ENCODE measurements around the gene ENPEP. TPM values are rescaled to one million over a fixed set of nuclear protein-coding genes. Genes with fewer than 3 reads are reported as not detected.

ENPEP gene
- total and polyA plus RNA-seq, 11 donors: 1.3 to 9.3 (median 4.2) TPM

DNA sequence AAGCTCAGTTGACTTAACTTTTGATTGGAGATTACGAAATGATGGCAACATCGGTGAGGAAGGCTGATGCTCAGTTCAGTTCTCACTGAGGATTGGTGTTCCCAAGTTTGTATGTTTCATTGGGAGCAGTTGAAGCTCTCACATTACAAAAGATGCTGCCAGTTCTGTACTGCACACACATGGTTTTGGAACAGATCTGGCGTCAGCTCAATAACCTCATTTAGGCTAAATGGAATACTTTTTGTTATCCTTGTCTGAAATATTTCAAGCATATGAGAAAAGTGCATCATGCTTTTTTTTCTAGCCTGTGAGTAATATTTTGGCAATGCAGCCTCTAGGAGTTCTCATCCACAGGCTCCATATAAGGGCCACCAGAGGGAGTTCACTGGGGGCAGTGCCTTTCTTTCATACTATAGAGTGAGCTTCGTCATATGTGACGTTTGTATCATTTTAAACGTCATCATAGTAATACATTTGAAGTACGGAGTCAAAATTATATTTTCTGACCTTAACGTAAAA, 4.1 kb downstream of the ENPEP start:
- peak overlapping the region in 10 of 12 donors; percentile 1 to 66 (median 22) for H3K27ac ChIP-seq
- WGBS, 4 donors: 57 to 71% (median 63%) methylated on average over 8 of the region's 8 CpGs
- H3K4me1 ChIP-seq: peaks cover 0 to 8% (median 1%) of the 10 kb centered on the region in 12 donors
- DNase-seq: peak in 2 of 5 donors; percentile 7 to 17
- H3K9me3 ChIP-seq: no peaks in the 10 kb centered on the region
- peak in 3 of 4 donors; percentile 32 to 56 (median 52) for ATAC-seq
- no peak for TF ChIP-seq POLR2A (IDR thresholded peaks at IDR 0.05)
- TF ChIP-seq, protein P1, sequence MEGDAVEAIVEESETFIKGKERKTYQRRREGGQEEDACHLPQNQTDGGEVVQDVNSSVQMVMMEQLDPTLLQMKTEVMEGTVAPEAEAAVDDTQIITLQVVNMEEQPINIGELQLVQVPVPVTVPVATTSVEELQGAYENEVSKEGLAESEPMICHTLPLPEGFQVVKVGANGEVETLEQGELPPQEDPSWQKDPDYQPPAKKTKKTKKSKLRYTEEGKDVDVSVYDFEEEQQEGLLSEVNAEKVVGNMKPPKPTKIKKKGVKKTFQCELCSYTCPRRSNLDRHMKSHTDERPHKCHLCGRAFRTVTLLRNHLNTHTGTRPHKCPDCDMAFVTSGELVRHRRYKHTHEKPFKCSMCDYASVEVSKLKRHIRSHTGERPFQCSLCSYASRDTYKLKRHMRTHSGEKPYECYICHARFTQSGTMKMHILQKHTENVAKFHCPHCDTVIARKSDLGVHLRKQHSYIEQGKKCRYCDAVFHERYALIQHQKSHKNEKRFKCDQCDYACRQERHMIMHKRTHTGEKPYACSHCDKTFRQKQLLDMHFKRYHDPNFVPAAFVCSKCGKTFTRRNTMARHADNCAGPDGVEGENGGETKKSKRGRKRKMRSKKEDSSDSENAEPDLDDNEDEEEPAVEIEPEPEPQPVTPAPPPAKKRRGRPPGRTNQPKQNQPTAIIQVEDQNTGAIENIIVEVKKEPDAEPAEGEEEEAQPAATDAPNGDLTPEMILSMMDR (IDR thresholded peaks at IDR 0.05): peak in 4 of 12 donors; percentile 8 to 32 (median 24)
- H3K27me3 ChIP-seq: no peaks in the 10 kb centered on the region
- intact Hi-C loops (cut with DNase I): loop anchor here in 1 of 10 donors (10.0 kb wide), 1 partner anchor 115 kb away; no protein-coding TSS in a partner anchor
- no peaks in the 10 kb centered on the region for H3K36me3 ChIP-seq
- peak overlapping the region in 6 of 12 donors; percentile 2 to 61 (median 24) for H3K4me3 ChIP-seq

DNA sequence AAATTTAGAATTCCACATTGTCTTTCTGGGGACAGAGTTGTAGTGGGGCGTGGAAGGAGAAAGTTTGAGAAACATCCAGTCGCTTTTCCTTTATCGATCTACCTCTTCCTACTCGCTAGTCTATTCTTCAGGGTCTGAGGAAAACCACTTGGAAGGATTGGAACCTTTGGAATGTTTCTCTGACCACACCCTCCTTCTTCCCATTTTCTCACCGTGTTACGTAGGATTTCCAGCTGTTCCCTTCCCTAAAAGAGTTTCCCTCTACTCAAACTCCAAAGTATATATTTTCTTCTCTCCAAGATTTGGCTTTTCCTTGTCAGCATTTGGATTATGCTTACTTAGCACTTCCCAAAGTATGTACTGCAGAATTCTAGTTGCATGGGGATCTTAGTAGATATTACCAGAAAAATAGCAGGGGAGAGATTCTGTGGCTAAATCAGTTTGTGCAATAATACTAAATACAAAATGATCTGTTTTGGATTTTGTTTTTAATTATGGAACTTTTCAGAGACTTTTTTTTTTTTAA, 4.9 kb downstream of the ENPEP start:
- no peaks in the 10 kb centered on the region for H3K27me3 ChIP-seq
- no peaks in the 10 kb centered on the region for H3K36me3 ChIP-seq
- H3K4me1 ChIP-seq: peaks cover 0 to 15% (median under 1%) of the 10 kb centered on the region in 12 donors
- no peak for ATAC-seq
- DNase-seq: no peak
- intact Hi-C loops (cut with DNase I): loop anchor here in 1 of 10 donors (10.0 kb wide), 1 partner anchor 116 kb away; no protein-coding TSS in a partner anchor
- 58 to 72% (median 63%) methylated on average over 6 of the region's 6 CpGs for WGBS, 4 donors
- peak overlapping the region in 7 of 12 donors; percentile 2 to 61 (median 21) for H3K4me3 ChIP-seq
- peak overlapping the region in 9 of 12 donors; percentile 1 to 66 (median 51) for H3K27ac ChIP-seq
- no peaks in the 10 kb centered on the region for H3K9me3 ChIP-seq
- no peak for TF ChIP-seq POLR2A (IDR thresholded peaks at IDR 0.05)
- TF ChIP-seq, protein P1 (IDR thresholded peaks at IDR 0.05): no peak

DNA sequence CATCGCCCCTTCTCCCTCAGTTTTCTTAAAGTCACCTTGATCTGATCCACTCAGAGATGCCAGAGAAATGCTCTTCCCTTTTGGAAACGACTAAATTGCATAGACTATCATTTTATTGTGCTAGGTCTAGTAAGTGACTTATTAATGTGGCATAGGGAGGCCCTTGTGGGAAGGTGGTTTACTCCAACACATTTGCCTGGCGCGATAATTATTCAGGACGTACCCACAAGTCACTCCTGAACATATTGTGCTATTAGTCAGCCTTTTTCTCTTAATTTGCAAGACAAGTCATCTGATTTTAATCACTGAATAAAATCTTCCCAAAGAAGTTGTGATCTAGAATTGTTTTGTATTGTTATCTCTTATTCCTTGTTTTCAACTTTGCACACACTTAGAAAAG, 7.6 kb downstream of the ENPEP start:
- no peak for TF ChIP-seq POLR2A (IDR thresholded peaks at IDR 0.05)
- TF ChIP-seq, protein P1 (IDR thresholded peaks at IDR 0.05): no peak
- Histone ChIP-seq H3K4me3 (no peak overlapping the region), H3K27me3 (no peaks in the 10 kb centered on the region), H3K36me3 (no peaks in the 10 kb centered on the region), H3K27ac (no peak overlapping the region), H3K4me1 (peaks cover 0 to 31% (median 6%) of the 10 kb centered on the region in 12 donors), H3K9me3 (no peaks in the 10 kb centered on the region)
- WGBS, 4 donors: 78 to 82% (median 81%) methylated on average over 5 of the region's 5 CpGs
- intact Hi-C loops (cut with DNase I): loop anchor here in 1 of 10 donors (10.0 kb wide), 1 partner anchor 119 kb away; no protein-coding TSS in a partner anchor
- no peak for ATAC-seq
- no peak for DNase-seq

DNA sequence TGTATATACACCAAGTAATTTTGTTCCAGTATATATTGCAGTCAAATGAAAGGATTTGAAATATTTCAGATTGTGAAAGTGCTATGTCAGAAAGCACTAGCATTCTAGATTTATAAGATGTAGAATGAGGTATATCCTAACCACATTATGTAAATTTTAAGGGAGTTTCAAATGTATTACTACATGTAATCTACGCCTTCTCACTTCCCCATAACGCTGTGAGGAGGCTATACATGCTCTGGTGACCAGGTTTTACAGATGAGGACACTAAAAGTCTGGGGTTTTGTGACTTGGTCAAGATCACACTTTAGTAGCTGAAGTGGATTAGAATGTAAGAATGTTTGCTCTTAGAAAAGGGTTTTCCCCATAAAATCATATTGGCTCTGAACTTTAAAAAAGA, 8.1 kb downstream of the ENPEP start:
- DNase-seq: no peak
- Histone ChIP-seq H3K4me1 (peaks cover 0 to 35% (median 6%) of the 10 kb centered on the region in 12 donors), H3K9me3 (no peaks in the 10 kb centered on the region), H3K27me3 (no peaks in the 10 kb centered on the region), H3K27ac (peak overlapping the region in 1 of 12 donors; percentile 14), H3K36me3 (no peaks in the 10 kb centered on the region), H3K4me3 (no peak overlapping the region)
- ATAC-seq: no peak
- 78 to 83% (median 81%) methylated on average over 2 of the region's 2 CpGs for WGBS, 4 donors
- intact Hi-C loops (cut with DNase I): loop anchor here in 1 of 10 donors (10.0 kb wide), 1 partner anchor 119 kb away; no protein-coding TSS in a partner anchor
- TF ChIP-seq POLR2A (IDR thresholded peaks at IDR 0.05): no peak
- TF ChIP-seq, protein P1 (IDR thresholded peaks at IDR 0.05): no peak

Data from heart left ventricle (tissue), 16 donors.